Stomach smooth muscle (tissue), 2 donors: ENCODE data around the gene XIRP2.
"Not testable (repeated sequence)": the region's sequence is repeated elsewhere in the genome, so short reads cannot be mapped to it uniquely, and the experiment has no call there.

Source experiments
- H3K27ac ChIP-seq: one replicate; pipeline ENCODE4 v1.7.0; 2013; ENCODE audit warnings: mild to moderate bottlenecking, low read length, inconsistent platforms
- H3K27me3 ChIP-seq, 2 donors: one replicate each; pipeline ENCODE4 v1.7.0; 2013; ENCODE audit warnings: low read length in 2 of 2; ENCODE audit not compliant: insufficient read depth in 2 of 2, control insufficient read depth in 1 of 2
- H3K36me3 ChIP-seq, 2 donors: one replicate each; pipeline ENCODE4 v1.7.0; 2013; ENCODE audit warnings: low read length in 2 of 2; ENCODE audit not compliant: control insufficient read depth in 2 of 2, insufficient read depth in 2 of 2
- H3K4me1 ChIP-seq: one replicate; pipeline ENCODE4 v1.7.0; 2013; ENCODE audit warnings: low read length; ENCODE audit not compliant: control insufficient read depth, insufficient read depth
- H3K4me3 ChIP-seq, 2 donors: one replicate each; pipeline ENCODE4 v1.7.0; 2013; ENCODE audit warnings: low read length in 2 of 2
- H3K9ac ChIP-seq, 2 donors: one replicate each; pipeline ENCODE4 v1.7.0; 2013; ENCODE audit warnings: low read length in 2 of 2, mild to moderate bottlenecking in 1 of 2
- H3K9me3 ChIP-seq, 2 donors: one replicate each; pipeline ENCODE4 v1.7.0; 2013; ENCODE audit warnings: low read length in 2 of 2; ENCODE audit not compliant: control insufficient read depth in 2 of 2
- donor health status: healthy.
- donor health status: Pancreatic carcinoma.

XIRP2 gene

GRCh38 chr2:167028503-167028902 is 140.2 kb downstream of the XIRP2 start:
- Histone ChIP-seq H3K27me3 (no peaks in the 10 kb centered on the region), H3K9ac (no peak overlapping the region), H3K4me3 (no peak overlapping the region), H3K27ac (no peak overlapping the region), H3K4me1 (no peaks in the 10 kb centered on the region), H3K36me3 (no peaks in the 10 kb centered on the region), H3K9me3 (no peaks in the 10 kb centered on the region)

GRCh38 chr2:167034976-167035375 is 146.7 kb downstream of the XIRP2 start:
- not testable (repeated sequence) for H3K4me3 ChIP-seq, H3K27ac ChIP-seq, H3K27me3 ChIP-seq, H3K9ac ChIP-seq, H3K36me3 ChIP-seq, H3K4me1 ChIP-seq
- H3K9me3 ChIP-seq, result peaks cover 0 to 11% of the 10 kb centered on the region in 2 donors

- Histone ChIP-seq H3K27ac (no peak overlapping the region), H3K27me3 (no peaks in the 10 kb centered on the region), H3K36me3 (no peaks in the 10 kb centered on the region), H3K4me3 (no peak overlapping the region), H3K4me1 (no peaks in the 10 kb centered on the region), H3K9me3 (no peaks in the 10 kb centered on the region), H3K9ac (no peak overlapping the region)
These were observed 160.5 kb downstream of the XIRP2 start for GRCh38 chr2:167048829-167049228.

GRCh38 chr2:167049659-167050058 is 161.4 kb downstream of the XIRP2 start:
- Histone ChIP-seq H3K36me3 (no peaks in the 10 kb centered on the region), H3K27ac (no peak overlapping the region), H3K4me1 (no peaks in the 10 kb centered on the region), H3K9me3 (no peaks in the 10 kb centered on the region), H3K9ac (no peak overlapping the region), H3K4me3 (no peak overlapping the region), H3K27me3 (no peaks in the 10 kb centered on the region)

- Histone ChIP-seq H3K9me3 (no peaks in the 10 kb centered on the region), H3K4me1 (no peaks in the 10 kb centered on the region), H3K27ac (no peak overlapping the region), H3K4me3 (no peak overlapping the region), H3K36me3 (no peaks in the 10 kb centered on the region), H3K9ac (no peak overlapping the region), H3K27me3 (no peaks in the 10 kb centered on the region)
These were observed 164.5 kb downstream of the XIRP2 start for GRCh38 chr2:167052825-167053224.

- no peak overlapping the region for H3K9ac ChIP-seq
- no peaks in the 10 kb centered on the region for H3K27me3 ChIP-seq
- H3K9me3 ChIP-seq, result no peaks in the 10 kb centered on the region
- no peak overlapping the region for H3K4me3 ChIP-seq
- no peaks in the 10 kb centered on the region for H3K4me1 ChIP-seq
- no peaks in the 10 kb centered on the region for H3K36me3 ChIP-seq
- H3K27ac ChIP-seq, result no peak overlapping the region
These were observed 166.6 kb downstream of the XIRP2 start for GRCh38 chr2:167054881-167055280.

GRCh38 chr2:167057446-167057845 is 169.2 kb downstream of the XIRP2 start:
- Histone ChIP-seq H3K4me3 (no peak overlapping the region), H3K36me3 (no peaks in the 10 kb centered on the region), H3K9ac (no peak overlapping the region), H3K9me3 (no peaks in the 10 kb centered on the region), H3K27ac (no peak overlapping the region), H3K4me1 (no peaks in the 10 kb centered on the region), H3K27me3 (no peaks in the 10 kb centered on the region)

GRCh38 chr2:167059173-167059572 is 170.9 kb downstream of the XIRP2 start:
- no peaks in the 10 kb centered on the region for H3K9me3 ChIP-seq
- no peaks in the 10 kb centered on the region for H3K36me3 ChIP-seq
- no peak overlapping the region for H3K9ac ChIP-seq
- no peaks in the 10 kb centered on the region for H3K27me3 ChIP-seq
- no peak overlapping the region for H3K4me3 ChIP-seq
- H3K4me1 ChIP-seq, result no peaks in the 10 kb centered on the region
- H3K27ac ChIP-seq, result no peak overlapping the region

- no peaks in the 10 kb centered on the region for H3K9me3 ChIP-seq
- H3K4me3 ChIP-seq, result no peak overlapping the region
- no peak overlapping the region for H3K9ac ChIP-seq
- no peaks in the 10 kb centered on the region for H3K36me3 ChIP-seq
- H3K27me3 ChIP-seq, result no peaks in the 10 kb centered on the region
- H3K4me1 ChIP-seq, result no peaks in the 10 kb centered on the region
- H3K27ac ChIP-seq, result no peak overlapping the region
These were observed 181.6 kb downstream of the XIRP2 start for GRCh38 chr2:167069855-167070254.

GRCh38 chr2:167075708-167076107 is 187.4 kb downstream of the XIRP2 start:
- not testable (repeated sequence) for H3K9ac ChIP-seq, H3K9me3 ChIP-seq, H3K36me3 ChIP-seq

GRCh38 chr2:167098931-167099330 is 210.7 kb downstream of the XIRP2 start:
- H3K27me3 ChIP-seq, H3K9me3 ChIP-seq, H3K36me3 ChIP-seq, H3K4me3 ChIP-seq, H3K4me1 ChIP-seq, H3K9ac ChIP-seq, H3K27ac ChIP-seq: not testable (repeated sequence)

More at GRCh38 chr2:167075708-167076107, 187.4 kb downstream of the XIRP2 start:
- H3K4me3 ChIP-seq, H3K27ac ChIP-seq, H3K27me3 ChIP-seq, H3K4me1 ChIP-seq: not testable (repeated sequence)

- Histone ChIP-seq H3K4me3 (no peak overlapping the region), H3K27ac (no peak overlapping the region), H3K9me3 (no peaks in the 10 kb centered on the region), H3K36me3 (no peaks in the 10 kb centered on the region), H3K4me1 (no peaks in the 10 kb centered on the region), H3K9ac (no peak overlapping the region), H3K27me3 (no peaks in the 10 kb centered on the region)
These were observed 212.2 kb downstream of the XIRP2 start for GRCh38 chr2:167100506-167100905.
